ENCODE results near the gene CPEB4. TPM values are rescaled to one million over a fixed set of nuclear protein-coding genes. Genes with fewer than 3 reads are reported as not detected.
A peak's percentile ranks its signal among the peaks of the same experiment; 100 is the strongest.

The CPEB4 gene
- total and polyA plus RNA-seq, 10 of the 15 experiments (the other 5 are each of a cell fraction or from before 2014, with no cell fraction given): 6.9 to 33.1 (median 20.4) TPM

GRCh38 chr5:173928871-173929574, 40.9 kb downstream of the CPEB4 start (continued):
- no peak for TF ChIP-seq CTCF (IDR thresholded peaks at IDR 0.05 in 2 of 3, conservative IDR thresholded peaks at IDR 0.05 in 1 of 3; ENCODE audit: control insufficient read depth in 2 of 3, extremely low read depth in 1 of 3, insufficient read depth in 1 of 3, low read depth in 3 of 3, low read length in 3 of 3)
- TF ChIP-seq NR2F1 (conservative IDR thresholded peaks at IDR 0.05): peak; percentile 67
- no peak for TF ChIP-seq USF1 (IDR thresholded peaks at IDR 0.05; ENCODE audit: borderline replicate concordance, extremely low read length, insufficient read depth, low read depth, low read length)
- TF ChIP-seq NKRF (conservative IDR thresholded peaks at IDR 0.05): no peak
- TF ChIP-seq MTA2 (IDR thresholded peaks at IDR 0.05; ENCODE audit: low read depth): peak; percentile 67; the same call in 1 of the 2 replicates
- no peak for TF ChIP-seq STAT3 (IDR thresholded peaks at IDR 0.05; ENCODE audit: low read depth, low read length)
- no peak for TF ChIP-seq GATAD2B (conservative IDR thresholded peaks at IDR 0.05; ENCODE audit: low read depth)
- TF ChIP-seq NBN (IDR thresholded peaks at IDR 0.05): peak; percentile 23; the same call in 1 of the 2 replicates
- no peak for TF ChIP-seq ATF7 (IDR thresholded peaks at IDR 0.05; ENCODE audit: low read depth)
- TF ChIP-seq SUPT20H (IDR thresholded peaks at IDR 0.05; ENCODE audit: borderline replicate concordance, control insufficient read depth, low read depth, low read length): no peak
- no peak for TF ChIP-seq CBX5 (IDR thresholded peaks at IDR 0.05; ENCODE audit: low read depth)
- no peak for TF ChIP-seq RAD51 (IDR thresholded peaks at IDR 0.05)
- TF ChIP-seq, protein P1, sequence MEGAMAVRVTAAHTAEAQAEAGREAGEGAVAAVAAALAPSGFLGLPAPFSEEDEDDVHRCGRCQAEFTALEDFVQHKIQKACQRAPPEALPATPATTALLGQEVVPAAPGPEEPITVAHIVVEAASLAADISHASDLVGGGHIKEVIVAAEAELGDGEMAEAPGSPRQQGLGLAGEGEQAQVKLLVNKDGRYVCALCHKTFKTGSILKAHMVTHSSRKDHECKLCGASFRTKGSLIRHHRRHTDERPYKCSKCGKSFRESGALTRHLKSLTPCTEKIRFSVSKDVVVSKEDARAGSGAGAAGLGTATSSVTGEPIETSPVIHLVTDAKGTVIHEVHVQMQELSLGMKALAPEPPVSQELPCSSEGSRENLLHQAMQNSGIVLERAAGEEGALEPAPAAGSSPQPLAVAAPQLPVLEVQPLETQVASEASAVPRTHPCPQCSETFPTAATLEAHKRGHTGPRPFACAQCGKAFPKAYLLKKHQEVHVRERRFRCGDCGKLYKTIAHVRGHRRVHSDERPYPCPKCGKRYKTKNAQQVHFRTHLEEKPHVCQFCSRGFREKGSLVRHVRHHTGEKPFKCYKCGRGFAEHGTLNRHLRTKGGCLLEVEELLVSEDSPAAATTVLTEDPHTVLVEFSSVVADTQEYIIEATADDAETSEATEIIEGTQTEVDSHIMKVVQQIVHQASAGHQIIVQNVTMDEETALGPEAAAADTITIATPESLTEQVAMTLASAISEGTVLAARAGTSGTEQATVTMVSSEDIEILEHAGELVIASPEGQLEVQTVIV (IDR thresholded peaks at IDR 0.05; ENCODE audit: borderline replicate concordance, partially characterized antibody): no peak
- TF ChIP-seq EED (IDR thresholded peaks at IDR 0.05; ENCODE audit: low read depth): no peak
